Measurements from ENCODE around the gene NKIRAS2. TPM values are rescaled to one million over a fixed set of nuclear protein-coding genes. Genes with fewer than 3 reads are reported as not detected.

Gene NKIRAS2
- total RNA-seq, 1 donor from 2014 or later, result 28.7 TPM

GRCh38 chr17:41986634-41987033 lies 33.3 kb upstream of the NKIRAS2 start:
- Histone ChIP-seq H3K27me3 (no peaks in the 10 kb centered on the region), H3K27ac (no peak overlapping the region), H3K4me1 (peaks cover 10% of the 10 kb centered on the region), H3K4me3 (no peak overlapping the region), H3K36me3 (peaks cover 0 to 79% of the 10 kb centered on the region in 2 donors), H3K9me3 (no peaks in the 10 kb centered on the region)
- no peak for DNase-seq (ENCODE audit: extremely low spot score in 2 of 2)
- no peak for TF ChIP-seq POLR2AphosphoS5 (IDR thresholded peaks at IDR 0.05; ENCODE audit: insufficient read depth in 1 of 2, low read depth in 1 of 2)
- TF ChIP-seq CTCF (IDR thresholded peaks at IDR 0.05), result no peak
- TF ChIP-seq POLR2A (IDR thresholded peaks at IDR 0.05), result no peak
- intact Hi-C loops (cut with DNase I), result no loop called here

- no peaks in the 10 kb centered on the region for H3K9me3 ChIP-seq
- TF ChIP-seq CTCF (IDR thresholded peaks at IDR 0.05) (no peak), POLR2AphosphoS5 (IDR thresholded peaks at IDR 0.05; ENCODE audit: insufficient read depth in 1 of 2, low read depth in 1 of 2) (no peak), POLR2A (IDR thresholded peaks at IDR 0.05) (no peak)
- intact Hi-C loops (cut with DNase I), result no loop called here
- no peak overlapping the region for H3K27ac ChIP-seq
- peaks cover 0 to 82% of the 10 kb centered on the region in 2 donors for H3K36me3 ChIP-seq
- H3K4me1 ChIP-seq, result peaks cover 3% of the 10 kb centered on the region
- no peaks in the 10 kb centered on the region for H3K27me3 ChIP-seq
- no peak overlapping the region for H3K4me3 ChIP-seq
- DNase-seq (ENCODE audit: extremely low spot score in 2 of 2), result no peak
Measured at GRCh38 chr17:41987642-41988041, 32.2 kb upstream of the NKIRAS2 start.

- Histone ChIP-seq H3K4me1 (no peaks in the 10 kb centered on the region), H3K27ac (no peak overlapping the region), H3K36me3 (peaks cover 0 to 84% of the 10 kb centered on the region in 2 donors), H3K9me3 (no peaks in the 10 kb centered on the region), H3K27me3 (no peaks in the 10 kb centered on the region), H3K4me3 (no peak overlapping the region)
- no peak for DNase-seq (ENCODE audit: extremely low spot score in 2 of 2)
- intact Hi-C loops (cut with DNase I), result no loop called here
- no peak for TF ChIP-seq POLR2AphosphoS5 (IDR thresholded peaks at IDR 0.05; ENCODE audit: insufficient read depth in 1 of 2, low read depth in 1 of 2)
- TF ChIP-seq POLR2A (IDR thresholded peaks at IDR 0.05), result no peak
- no peak for TF ChIP-seq CTCF (IDR thresholded peaks at IDR 0.05)
Measured at GRCh38 chr17:41988418-41988817, 31.5 kb upstream of the NKIRAS2 start.

- Histone ChIP-seq H3K27me3 (no peaks in the 10 kb centered on the region), H3K36me3 (peaks cover 0 to 86% of the 10 kb centered on the region in 2 donors), H3K27ac (no peak overlapping the region), H3K9me3 (no peaks in the 10 kb centered on the region), H3K4me1 (no peaks in the 10 kb centered on the region), H3K4me3 (no peak overlapping the region)
- TF ChIP-seq POLR2A (IDR thresholded peaks at IDR 0.05) (no peak), POLR2AphosphoS5 (IDR thresholded peaks at IDR 0.05; ENCODE audit: insufficient read depth in 1 of 2, low read depth in 1 of 2) (no peak), CTCF (IDR thresholded peaks at IDR 0.05) (no peak)
- no peak for DNase-seq (ENCODE audit: extremely low spot score in 2 of 2)
- intact Hi-C loops (cut with DNase I), result no loop called here
Measured at GRCh38 chr17:41989702-41990419, 30.0 kb upstream of the NKIRAS2 start.

- intact Hi-C loops (cut with DNase I), result no loop called here
- H3K27me3 ChIP-seq, result no peaks in the 10 kb centered on the region
- H3K4me1 ChIP-seq, result no peaks in the 10 kb centered on the region
- no peak overlapping the region for H3K27ac ChIP-seq
- H3K9me3 ChIP-seq, result no peaks in the 10 kb centered on the region
- no peak for DNase-seq (ENCODE audit: extremely low spot score in 2 of 2)
- TF ChIP-seq POLR2A (IDR thresholded peaks at IDR 0.05), result no peak
- no peak for TF ChIP-seq POLR2AphosphoS5 (IDR thresholded peaks at IDR 0.05; ENCODE audit: insufficient read depth in 1 of 2, low read depth in 1 of 2)
- TF ChIP-seq CTCF (IDR thresholded peaks at IDR 0.05), result no peak
- H3K36me3 ChIP-seq, result peaks cover 3 to 96% of the 10 kb centered on the region in 2 donors
- H3K4me3 ChIP-seq, result no peak overlapping the region
Measured at GRCh38 chr17:41992576-41992975, 27.3 kb upstream of the NKIRAS2 start.
